HG03108 (cell line): ENCODE results near the gene MRPL58.
"Not testable (repeated sequence)": the region's sequence is repeated elsewhere in the genome, so short reads cannot be mapped to it uniquely, and the experiment has no call there.

Experiments
- ATAC-seq: cut with Tn5 transposase; IDR thresholded peaks from one replicate; pipeline ENCODE4 v1.9.1; 2021; ENCODE audit warnings: moderate library complexity; ENCODE audit not compliant: unreplicated experiment

The MRPL58 gene

DNA sequence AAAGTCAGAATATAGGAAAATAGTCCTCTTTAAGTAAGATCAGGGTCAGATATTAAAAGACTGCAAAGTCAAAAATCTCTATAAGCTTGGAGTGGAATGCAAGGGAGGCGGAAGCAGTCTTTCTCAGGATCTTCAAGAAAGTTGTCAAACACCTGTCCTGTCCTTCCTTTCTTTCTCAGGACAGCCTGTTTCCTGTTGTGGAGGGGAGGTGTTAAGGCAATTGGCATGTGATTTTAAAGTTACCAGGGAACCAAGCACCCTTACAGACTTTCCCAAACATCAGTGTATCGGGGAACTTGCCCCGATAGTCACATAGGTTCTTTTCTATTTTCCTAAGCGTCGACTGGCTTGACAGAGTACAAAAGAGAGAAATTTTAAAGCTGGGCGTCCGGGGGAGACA lies 32.2 kb downstream of the MRPL58 start:
- no peak for ATAC-seq

DNA sequence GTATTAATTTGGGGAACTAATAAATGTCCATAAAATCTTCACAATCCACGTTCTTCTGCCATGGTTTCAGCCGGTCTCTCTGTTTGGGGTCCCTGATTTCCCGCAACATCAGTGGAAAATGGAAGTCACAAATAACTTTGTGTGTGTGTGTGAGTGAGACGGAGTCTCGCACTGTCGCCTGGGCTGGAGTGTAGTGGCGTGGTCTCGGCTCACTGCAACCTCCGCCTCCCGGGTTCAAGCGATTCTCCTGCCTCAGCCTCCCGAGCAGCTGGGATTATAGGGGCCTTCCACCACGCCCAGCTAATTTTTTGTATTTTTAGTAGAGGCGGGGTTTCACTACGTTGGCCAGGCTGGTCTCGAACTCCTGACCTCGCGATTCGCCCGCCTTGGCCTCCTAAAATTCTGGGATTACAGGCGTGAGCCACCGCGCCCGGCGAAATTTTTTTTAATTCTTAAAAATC lies 33.5 kb downstream of the MRPL58 start:
- not testable (repeated sequence) for ATAC-seq

DNA sequence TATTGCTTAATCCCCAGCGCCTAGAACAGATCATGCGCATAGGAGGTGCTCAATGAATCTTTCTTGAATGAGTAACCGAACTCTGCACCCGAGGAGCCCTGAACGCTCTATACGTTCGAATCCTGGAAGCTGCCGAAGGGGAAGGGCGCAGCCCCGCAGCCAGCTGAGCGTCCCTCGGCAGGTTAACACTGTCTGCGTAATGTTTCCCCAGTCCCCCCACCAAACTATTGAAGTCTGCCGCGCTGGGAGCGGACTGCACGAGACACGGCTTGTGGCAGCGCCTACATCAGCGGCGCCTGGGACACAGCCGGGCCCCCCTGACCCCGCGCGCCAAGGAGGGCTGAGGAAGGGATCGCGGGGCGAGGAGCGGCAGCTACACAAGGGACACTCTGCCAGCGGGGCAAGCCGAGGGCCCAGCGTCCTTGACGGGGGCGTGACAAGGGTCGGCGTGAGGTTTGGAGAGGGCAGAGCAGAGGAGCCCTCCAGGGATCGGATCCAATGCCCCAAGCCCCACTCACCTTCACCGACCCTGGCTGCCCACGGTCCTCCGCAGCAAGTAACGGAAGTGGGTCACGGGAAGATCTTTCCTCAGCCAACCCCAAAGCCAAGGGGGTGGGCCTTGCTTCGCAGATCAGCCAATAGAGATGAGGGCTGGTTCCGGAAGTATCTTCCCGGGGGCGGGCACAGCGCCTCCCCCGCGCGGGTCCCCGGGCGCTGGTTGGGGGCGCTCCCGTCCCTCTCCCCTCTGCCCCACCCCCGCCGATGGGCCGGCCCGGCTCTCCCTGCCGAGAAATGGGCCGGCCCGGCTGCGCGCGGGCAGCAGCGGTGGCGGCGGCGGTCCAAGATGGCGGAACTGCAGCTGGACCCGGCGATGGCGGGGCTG lies 34.2 kb downstream of the MRPL58 start, which contains the start of the genes ATP5PD and KCTD2:
TSS of gene ATP5PD (minus strand) at position 563 of the 883 bp plus-strand sequence. CDS start 4,319 bp downstream, outside the sequence.
TSS of gene KCTD2 (plus strand) at position 819 of the 883 bp plus-strand sequence. CDS start at position 845, 26 bp downstream.
- peak; percentile 92 for ATAC-seq

DNA sequence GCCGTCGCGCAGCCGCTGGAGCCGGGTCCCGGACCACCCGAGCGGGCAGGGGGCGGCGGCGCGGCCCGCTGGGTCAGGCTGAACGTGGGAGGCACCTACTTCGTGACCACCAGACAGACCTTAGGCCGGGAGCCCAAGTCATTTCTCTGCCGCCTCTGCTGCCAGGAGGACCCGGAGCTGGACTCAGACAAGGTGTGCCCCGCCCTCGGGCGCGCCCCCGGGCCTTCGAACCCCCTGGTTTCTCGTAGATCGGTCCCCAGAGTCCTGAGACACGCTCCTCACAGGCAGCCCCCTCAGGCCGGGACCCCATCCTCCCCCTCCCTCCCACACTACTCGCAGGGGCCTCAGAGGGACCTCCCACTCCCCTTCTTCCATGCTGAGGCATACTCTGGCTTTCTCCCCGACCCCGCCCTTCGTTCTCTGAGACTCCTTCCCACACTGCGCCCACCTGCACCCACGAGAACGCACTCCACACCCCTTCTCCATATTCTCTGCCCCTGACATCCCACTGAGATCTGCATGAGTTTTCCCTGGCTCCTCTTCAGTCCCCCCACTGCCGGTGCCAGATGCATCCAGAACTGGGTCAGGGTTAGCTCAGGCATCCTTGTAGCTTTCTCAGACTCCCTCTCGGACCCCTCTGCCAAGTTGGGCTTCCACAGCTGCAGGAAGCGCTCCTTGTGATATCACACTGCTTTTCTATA lies 35.1 kb downstream of the MRPL58 start:
- ATAC-seq: peak; percentile 8

DNA sequence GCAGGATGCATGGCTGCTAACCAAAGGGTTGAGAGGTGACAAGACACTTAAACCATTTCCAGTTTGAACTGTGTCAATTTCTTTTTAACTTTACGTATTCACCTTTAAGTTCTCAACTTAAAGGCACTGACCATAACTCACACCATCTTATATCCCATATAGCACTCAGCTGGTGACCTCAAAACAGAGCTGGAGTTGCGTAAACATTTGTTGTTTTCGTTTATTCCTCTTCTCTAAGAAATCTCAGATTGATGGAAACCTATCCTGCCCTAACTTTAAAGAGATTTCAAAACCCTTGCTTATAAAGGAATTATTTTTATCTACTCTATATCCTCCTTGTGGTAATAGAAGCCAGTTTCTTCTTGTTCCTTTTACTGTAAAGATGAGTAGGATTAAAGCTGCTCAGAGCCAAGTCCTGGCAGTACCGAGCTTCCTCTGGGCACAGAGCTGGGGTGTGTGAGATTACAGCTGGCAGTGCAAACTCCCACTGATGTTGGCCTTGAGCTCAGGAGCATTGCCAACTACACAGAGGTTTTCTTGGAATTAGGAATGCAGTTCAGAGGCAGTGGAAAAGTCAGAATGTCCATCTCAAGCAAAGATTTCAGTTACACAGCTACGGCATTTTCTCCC lies 35.9 kb downstream of the MRPL58 start:
- no peak for ATAC-seq

DNA sequence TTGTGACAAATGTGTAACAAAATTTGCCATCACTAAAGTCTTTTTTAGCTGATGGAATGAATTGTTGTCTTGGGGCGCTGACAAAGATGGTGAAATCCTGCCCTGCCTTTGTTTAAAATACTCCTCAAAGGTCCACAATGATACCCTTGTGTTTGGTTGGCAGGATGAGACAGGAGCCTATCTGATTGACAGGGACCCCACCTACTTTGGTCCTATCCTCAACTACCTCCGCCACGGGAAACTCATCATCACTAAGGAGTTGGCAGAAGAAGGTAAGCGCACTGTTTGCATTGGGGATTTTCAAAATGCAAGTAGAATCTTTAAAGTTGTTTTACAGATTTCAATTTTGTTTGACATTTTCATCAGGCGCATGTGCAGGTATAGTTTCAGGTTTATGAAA lies 36.6 kb downstream of the MRPL58 start:
- ATAC-seq: no peak

DNA sequence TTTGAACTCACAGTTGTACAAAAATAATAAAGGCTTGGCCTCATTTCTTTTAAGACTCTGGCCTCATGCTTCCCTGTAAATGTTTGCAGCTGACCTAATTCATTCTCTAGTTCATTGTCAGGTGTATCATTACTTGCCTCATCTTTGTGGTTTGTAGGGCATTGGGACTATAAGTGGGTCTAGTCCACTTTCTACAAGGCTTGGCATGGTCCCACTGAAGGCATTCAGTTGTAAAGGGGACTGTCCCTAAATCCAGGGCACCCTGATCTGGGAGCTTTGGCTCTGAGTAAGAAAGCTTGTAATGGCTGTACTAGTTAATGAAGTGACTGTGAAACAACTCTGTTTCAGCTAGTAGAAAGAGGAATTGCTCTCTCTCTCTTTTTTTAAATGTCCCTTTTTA lies 37.2 kb downstream of the MRPL58 start:
- no peak for ATAC-seq

DNA sequence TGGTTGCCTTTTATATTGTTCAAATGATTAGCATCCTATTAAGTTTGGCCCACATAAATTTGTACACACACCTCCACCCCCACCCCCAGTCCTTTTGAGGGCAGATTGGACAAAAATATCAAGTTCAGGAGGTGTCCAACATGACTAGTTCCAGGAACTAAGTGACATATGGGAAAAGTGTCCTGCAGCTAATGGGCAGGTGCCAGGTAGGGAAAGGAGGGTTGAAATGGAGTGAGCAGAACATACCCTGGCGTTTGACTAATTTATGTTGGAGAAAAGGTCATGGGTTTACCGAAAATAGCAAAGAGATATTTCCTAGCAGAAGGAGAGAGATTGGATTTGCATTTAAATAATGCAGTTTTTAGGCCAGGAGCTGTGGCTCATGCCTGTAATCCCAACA lies 39.5 kb downstream of the MRPL58 start:
- no peak for ATAC-seq

DNA sequence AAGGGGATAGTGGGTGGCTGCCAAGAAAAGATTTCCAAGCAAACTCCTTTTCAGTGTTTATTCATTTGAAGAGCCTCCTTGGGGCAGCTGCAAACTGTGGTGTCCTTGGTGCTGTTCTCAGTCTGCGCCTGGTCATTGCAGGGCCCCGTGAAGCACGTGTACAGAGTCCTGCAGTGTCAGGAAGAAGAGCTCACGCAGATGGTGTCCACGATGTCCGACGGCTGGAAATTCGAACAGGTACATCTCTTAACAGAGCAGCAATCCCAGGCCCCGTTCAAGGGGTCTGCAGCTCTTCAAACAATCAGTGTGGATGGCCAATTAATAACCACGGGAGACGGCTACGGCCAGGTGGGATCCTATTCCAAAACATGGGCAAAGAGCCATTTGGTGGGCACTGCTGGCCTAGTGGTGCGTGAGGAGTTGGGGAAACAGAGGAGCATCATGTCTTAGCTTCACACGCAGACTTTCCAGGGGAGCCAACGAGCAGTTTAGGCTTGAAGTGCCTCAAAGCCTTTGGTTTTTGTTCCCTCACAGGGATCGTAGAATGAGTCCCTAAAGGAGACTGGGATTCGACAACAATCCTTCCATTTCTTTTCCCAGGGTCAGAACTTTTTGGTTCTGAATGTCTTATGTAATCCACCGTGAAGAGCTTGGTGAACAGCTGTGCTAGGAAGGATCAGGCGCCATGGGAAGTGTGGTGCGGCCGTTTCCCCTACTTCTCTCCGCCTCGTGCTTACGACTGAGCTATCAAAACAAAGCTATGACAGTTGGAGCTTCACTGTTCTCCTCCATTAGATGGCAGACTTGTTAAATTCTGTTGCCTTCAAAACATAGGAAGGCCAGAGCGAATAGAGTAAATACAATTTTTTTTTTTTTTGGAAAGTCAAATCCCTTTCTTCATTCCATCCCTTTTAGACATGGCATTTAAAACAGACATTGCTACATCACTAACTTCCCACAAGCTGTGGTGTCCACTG lies 47.2 kb downstream of the MRPL58 start:
- ATAC-seq: no peak

DNA sequence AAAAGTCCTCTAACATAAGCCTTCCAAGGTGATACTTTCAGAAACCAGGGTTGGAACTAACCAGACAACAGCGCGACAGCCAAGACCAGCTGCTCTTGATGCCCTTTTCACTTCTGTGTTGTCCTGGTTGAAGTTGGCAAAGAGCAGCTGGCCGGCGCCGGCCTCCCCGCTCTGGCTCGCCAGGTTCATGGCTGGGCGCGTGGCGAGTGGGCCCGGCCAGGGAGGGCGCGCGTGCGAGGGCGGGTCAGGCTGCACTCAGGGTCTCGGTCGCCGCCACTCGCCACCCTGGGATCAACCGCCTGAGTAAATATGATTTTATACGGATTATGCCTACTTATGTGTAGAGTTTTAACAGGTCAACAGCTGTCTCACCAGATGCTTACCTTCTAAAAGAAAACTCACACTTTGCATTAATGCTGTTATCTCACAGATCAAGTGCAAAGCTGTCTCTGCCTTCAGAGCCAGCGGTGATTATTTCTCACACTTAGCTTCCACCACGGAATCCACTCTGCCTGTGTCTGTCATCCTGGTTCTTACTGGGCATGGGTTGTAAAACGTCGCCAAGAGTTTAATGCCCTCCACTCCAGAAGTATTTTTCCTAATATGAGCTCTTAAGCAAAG lies 48.1 kb downstream of the MRPL58 start:
- ATAC-seq: no peak

DNA sequence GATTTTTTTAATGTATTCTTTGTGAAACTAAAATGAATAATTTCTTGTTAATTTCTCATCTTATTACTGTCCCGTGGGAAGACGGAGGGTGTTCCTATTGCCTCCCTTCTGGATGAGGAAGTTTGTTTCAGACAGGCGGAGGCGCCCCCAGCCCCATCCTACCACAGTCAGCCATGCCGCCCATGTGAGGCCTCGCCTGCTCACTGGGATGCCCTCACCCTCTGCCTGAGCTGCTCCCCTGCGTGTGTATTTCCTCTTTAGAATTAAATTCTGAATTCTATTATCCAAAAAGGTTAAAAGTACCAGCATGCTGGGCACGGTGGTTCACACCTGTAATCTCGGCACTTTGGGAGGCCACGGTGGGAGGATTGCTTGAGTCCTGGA lies 48.6 kb downstream of the MRPL58 start:
- ATAC-seq: no peak

DNA sequence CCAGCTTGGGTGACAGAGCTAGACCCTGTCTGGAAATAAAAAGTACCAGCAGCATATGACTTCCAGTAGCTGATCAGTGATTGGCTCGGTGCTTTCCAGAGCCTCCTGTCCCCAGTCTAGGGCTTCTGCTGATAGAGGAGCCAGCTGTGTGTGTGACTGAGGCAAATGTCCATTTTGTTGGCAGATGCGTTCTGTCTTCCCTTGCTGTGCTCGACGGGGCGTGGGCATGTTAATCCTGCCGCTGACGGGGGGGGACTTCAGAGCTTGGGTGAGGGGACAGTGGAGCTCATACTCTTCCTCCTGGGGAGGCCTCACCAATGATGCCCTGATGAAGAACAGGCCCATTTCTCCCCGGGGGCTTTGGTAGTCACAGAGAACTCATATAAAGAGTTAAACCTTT lies 49.1 kb downstream of the MRPL58 start:
- no peak for ATAC-seq

DNA sequence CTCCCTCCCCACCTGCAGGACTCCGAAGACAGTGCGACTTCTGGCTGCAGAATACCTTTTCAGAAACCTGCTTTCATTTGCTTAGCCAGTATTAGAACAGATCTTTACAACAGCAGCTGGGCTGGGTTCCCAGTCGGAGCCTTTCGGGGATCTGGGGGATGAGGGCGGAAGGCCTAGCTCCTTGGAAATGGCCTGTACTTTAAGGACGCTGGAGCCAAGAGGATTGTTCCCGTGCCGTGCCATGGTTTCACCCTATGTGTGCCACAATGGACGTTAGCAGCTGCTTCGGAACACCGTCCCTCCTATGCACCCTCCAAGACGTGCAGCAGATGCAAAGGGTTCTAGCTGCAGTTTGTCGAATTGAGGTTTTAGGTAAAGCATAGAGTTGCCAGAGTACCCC lies 50.7 kb downstream of the MRPL58 start:
- ATAC-seq: no peak

DNA sequence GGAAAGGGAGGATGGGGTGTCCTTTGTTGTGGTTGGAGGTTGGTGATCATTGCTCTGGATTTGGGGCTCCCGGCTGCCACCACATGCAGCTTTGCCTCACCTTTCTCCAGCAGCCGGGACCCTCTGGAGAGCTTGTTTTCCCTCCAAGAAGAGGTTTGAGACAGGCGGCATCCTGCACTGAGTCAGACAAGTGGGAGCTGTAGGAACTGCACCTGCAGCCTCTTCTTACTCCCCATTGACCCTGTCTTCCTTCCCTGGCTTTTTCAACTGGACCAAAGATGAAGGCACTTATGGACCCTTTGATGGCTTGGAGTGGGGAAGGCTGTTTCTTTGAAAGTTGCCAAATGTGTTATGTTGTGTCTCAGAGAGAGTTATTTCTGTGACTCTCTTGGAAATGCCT lies 51.2 kb downstream of the MRPL58 start:
- ATAC-seq: no peak

DNA sequence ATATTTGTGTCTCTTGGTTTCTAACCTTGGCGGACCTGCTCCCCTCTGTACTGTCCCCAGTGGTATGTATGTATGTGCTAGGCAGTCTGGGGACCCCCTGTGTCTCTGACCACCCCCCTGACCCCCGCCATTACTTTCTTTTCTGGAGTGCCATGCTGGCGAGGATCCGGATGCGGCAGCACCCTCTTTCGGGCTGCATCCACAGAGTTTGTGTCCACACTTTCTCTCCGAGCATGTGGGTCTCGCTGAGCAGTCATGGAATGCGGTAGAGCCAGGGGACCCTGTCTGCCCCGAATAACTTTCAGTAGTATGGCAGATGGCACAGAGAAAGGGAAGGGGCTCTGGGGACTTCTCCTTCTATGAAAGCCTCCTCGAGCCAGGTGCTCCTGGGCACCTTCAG lies 51.6 kb downstream of the MRPL58 start:
- no peak for ATAC-seq

DNA sequence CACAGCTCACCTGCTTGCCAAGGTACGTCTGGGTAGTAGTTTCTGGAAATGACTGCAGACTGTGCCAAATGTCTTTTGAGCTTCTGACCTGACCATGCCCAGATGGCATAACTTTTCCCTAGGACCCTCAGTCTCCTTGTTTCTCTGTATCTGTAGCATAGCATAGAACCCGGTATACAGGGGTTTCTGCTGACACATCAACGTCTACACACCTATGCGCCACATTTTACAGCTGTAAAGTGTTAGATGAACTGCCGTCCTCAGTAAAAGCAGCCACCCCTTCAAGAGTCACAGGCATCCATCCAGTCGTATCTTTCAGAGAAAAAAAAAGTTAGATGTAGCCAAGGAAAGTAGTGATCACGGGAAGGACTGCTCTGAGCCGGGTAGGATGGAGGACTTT lies 52.0 kb downstream of the MRPL58 start:
- ATAC-seq: no peak

DNA sequence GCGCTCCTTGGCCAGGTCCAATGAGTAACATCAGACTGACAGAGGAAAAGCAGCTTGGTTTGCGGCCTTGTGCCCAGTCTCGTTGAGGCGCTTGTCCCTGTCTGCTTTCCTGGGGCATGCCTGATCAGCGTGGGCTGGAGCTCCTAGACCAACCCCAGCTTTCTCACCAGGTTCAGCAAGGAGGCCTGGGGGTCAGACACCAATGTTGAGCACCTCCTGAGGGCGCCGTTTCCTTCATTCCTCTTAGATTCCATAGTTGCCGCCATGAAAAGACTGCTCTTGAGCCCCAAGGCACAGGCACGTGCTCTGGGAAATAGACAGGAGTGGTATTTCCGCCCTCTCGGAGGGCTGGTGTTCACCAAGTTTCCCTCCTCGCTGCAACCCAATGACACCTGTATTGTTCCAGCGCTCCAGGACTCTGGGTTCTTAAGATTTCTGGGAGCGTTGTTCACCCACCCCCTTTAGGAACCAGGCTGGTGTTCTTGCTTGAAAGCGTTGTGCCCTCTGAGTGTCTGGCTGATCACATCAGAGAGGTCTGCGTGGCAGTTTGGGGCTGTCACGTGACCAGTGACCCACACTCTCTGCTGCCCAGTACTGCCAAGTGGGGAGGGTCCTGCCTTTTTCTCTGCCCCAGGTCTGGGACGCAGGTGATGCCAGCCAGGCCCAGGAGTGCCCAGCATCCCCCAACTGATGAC lies 52.5 kb downstream of the MRPL58 start:
- ATAC-seq: no peak

DNA sequence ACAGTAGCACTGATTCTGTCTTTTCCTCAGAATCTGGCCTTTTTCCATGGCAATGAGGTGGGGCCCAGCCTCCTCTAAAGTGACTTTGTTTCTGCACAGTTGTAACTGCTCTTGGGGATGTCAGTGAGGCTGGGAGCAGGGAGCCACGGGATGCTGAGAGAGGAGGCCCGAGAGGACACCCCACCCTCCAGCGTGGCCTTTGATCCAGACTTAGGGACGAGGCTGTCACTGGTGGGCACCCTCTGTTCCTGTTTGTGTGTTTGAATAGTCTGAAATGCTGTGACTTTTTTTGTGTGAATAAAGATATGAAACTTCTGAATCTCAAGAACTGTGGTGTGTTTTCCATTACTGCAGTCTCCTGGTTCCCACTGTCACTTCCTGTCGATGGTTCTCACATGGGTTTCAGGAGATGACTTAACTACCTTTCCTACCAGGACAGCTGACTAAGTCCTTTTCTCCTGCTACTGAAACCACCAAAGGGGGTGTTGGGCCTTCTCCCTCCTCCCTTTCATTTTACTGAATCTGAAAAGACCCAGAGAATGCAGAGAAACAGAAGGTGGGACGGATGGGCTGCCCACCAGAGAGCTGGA lies 53.2 kb downstream of the MRPL58 start:
- no peak for ATAC-seq

DNA sequence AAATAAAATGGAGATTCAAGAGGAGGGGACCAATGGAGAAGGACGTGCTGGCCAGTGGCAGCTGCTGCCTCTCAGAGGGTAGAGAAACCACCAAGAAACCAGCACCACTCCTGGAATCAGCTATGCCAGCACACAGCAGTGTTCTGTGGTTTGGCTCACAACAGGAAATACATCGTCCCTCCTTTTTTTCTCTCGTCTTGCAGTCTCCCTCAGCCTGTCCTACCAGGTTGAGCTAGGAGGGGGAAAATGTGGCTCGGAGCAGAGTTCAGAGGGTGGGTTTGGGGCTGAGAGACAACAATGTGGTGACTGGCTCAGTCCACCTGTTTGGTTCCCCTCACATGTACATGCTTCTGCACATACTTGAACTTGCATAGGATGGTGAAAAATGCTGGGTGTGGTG lies 55.4 kb downstream of the MRPL58 start:
- no peak for ATAC-seq
